Measurements from ENCODE around the gene GANC. TPM values are rescaled to one million over a fixed set of nuclear protein-coding genes. Genes with fewer than 3 reads are reported as not detected.

The GANC gene
- total RNA-seq (2022; extraction: Qiagen RNA extraction), result 5.1 to 8.3 TPM (median 6.1 TPM) in 5 replicates

GRCh38 chr15:42272939-42273899, at the start of gene GANC, which contains the start of gene TMEM87A:
TSS of gene GANC (plus strand) at chr15:42273201. CDS start at chr15:42274482, 1,281 bp downstream.
TSS of gene TMEM87A (minus strand) at chr15:42273433. CDS start at chr15:42273398, 35 bp downstream.

GRCh38 chr15:42359249-42359648, 86.2 kb downstream of the GANC start, which contains the start of gene CAPN3:
TSS of gene CAPN3 (plus strand) at chr15:42359501. CDS start at chr15:42359806, 305 bp downstream.

Other genes with a start within 250 kb of the GANC start
- not detected in 5 replicates for gene PLA2G4D, start 178.6 kb upstream of the GANC start, total RNA-seq (2022; extraction: Qiagen RNA extraction)
- gene PLA2G4F, start 116.6 kb upstream of the GANC start, total RNA-seq (2022; extraction: Qiagen RNA extraction), result 0.05 TPM in 1 of 5 replicates, not detected in the others
- 14.3 to 16.0 TPM (median 15.0 TPM) in 5 replicates for gene VPS39, start 64.9 kb upstream of the GANC start, total RNA-seq (2022; extraction: Qiagen RNA extraction)
- gene TMEM87A, start 232 bp downstream of the GANC start, total RNA-seq (2022; extraction: Qiagen RNA extraction), result 25.4 to 35.7 TPM (median 26.9 TPM) in 5 replicates
- gene CAPN3, start 86.3 kb downstream of the GANC start, total RNA-seq (2022; extraction: Qiagen RNA extraction), result 0.17 to 0.36 TPM (median 0.22 TPM) in 5 replicates
- 7.3 to 10.8 TPM (median 9.5 TPM) in 5 replicates for gene ZNF106, start 217.9 kb downstream of the GANC start, total RNA-seq (2022; extraction: Qiagen RNA extraction)
- 14.4 to 45.6 TPM (median 17.6 TPM) in 5 replicates for gene SNAP23, start 222.4 kb downstream of the GANC start, total RNA-seq (2022; extraction: Qiagen RNA extraction)

Data from A549 treated with AZD2906 at 1 μM for 4 hours (cell line).